Measurements from ENCODE around the gene ATP13A3. TPM values are rescaled to one million over a fixed set of nuclear protein-coding genes. Genes with fewer than 3 reads are reported as not detected.

ATP13A3 gene
- total and polyA plus RNA-seq, 10 of the 15 experiments (the other 5 are each of a cell fraction or from before 2014, with no cell fraction given) = 14.0 to 108 (median 69.5) TPM

- TF ChIP-seq USF1 (IDR thresholded peaks at IDR 0.05; ENCODE audit: borderline replicate concordance, extremely low read length, insufficient read depth, low read depth, low read length) (no peak), PAX8 (IDR thresholded peaks at IDR 0.05) (no peak), ELK1 (IDR thresholded peaks at IDR 0.05; ENCODE audit: low read depth, low read length) (no peak), ATF7 (IDR thresholded peaks at IDR 0.05; ENCODE audit: low read depth) (no peak)
Measured at GRCh38 chr3:194375473-194376240, 111.1 kb downstream of the ATP13A3 start (continued).

- no peak overlapping the region for H3K4me2 ChIP-seq (ENCODE audit: control insufficient read depth, insufficient read depth)
- ChIA-PET SMC1A (ENCODE audit: uncharacterized antibody, unreplicated experiment) (no interaction called here), CTCF (no interaction called here), POLR2A (no interaction called here), RAD21 (ENCODE audit: unreplicated experiment) (no interaction called here)
- H3K9ac ChIP-seq (ENCODE audit: control insufficient read depth, insufficient read depth, low read length) = no peak overlapping the region
- DNase-seq (ENCODE audit: low read depth, low spot score) (no peak), ATAC-seq (no peak), FAIRE-seq (no peak)
- H3K27ac ChIP-seq (ENCODE audit: control insufficient read depth, insufficient read depth) = no peak overlapping the region
- H3K4me3 ChIP-seq = no peak overlapping the region
- H3K36me3 ChIP-seq (ENCODE audit: control insufficient read depth in 2 of 2, insufficient read depth in 2 of 2, low read length in 1 of 2) = no peaks in the 10 kb centered on the region
- no peak overlapping the region for H2AFZ ChIP-seq (ENCODE audit: control insufficient read depth, low read depth, low read length)
- no peaks in the 10 kb centered on the region for H3K4me1 ChIP-seq (ENCODE audit: control insufficient read depth, insufficient read depth, low read length)
- in situ Hi-C loops (cut with MboI) = no loop called here
- no peaks in the 10 kb centered on the region for H3K79me2 ChIP-seq (ENCODE audit: control insufficient read depth, insufficient read depth, low read length)
- BruUV-seq (replicated peaks) = no TSS peak
- H3K9me3 ChIP-seq (replicated peaks; ENCODE audit: control insufficient read depth, insufficient read depth, low read length) = no peaks in the 10 kb centered on the region
- 64% methylated on average over 9 of the region's 10 CpGs for WGBS (ENCODE audit: insufficient coverage, insufficient replicate concordance, low lambda C conversion rate, missing lambda C conversion rate)
- H4K20me1 ChIP-seq (ENCODE audit: control insufficient read depth, insufficient read depth) = no peaks in the 10 kb centered on the region
- no peaks in the 10 kb centered on the region; a peak in 1 of 4 replicates for H3K27me3 ChIP-seq (replicated peaks in 1 of 2; ENCODE audit: control insufficient read depth in 2 of 2, insufficient read depth in 2 of 2, low read length in 1 of 2)
- intact Hi-C loops (cut with micrococcal nuclease; ENCODE audit: unreplicated experiment) = no loop called here
- no peak for TF ChIP-seq RCOR1 (conservative IDR thresholded peaks at IDR 0.05; ENCODE audit: low read depth, low read length)
- TF ChIP-seq ZBED1 (IDR thresholded peaks at IDR 0.05; ENCODE audit: borderline replicate concordance) = no peak
- TF ChIP-seq CREM (IDR thresholded peaks at IDR 0.05; ENCODE audit: low read depth) = no peak
- no peak for TF ChIP-seq IRF3 (IDR thresholded peaks at IDR 0.05)
- no peak for TF ChIP-seq REST (IDR thresholded peaks at IDR 0.05; ENCODE audit: low read depth, low read length)
- TF ChIP-seq ATF3 (IDR thresholded peaks at IDR 0.05; ENCODE audit: borderline replicate concordance, extremely low read depth, low read depth, low read length) = no peak
- TF ChIP-seq RBBP5 (conservative IDR thresholded peaks at IDR 0.05) = no peak
- TF ChIP-seq RELB (IDR thresholded peaks at IDR 0.05; ENCODE audit: low read depth) = no peak
- no peak for TF ChIP-seq SIN3A (IDR thresholded peaks at IDR 0.05; ENCODE audit: low read depth, low read length)
- TF ChIP-seq SREBF1 (IDR thresholded peaks at IDR 0.05; ENCODE audit: low read length) = no peak
Measured at GRCh38 chr3:194374935-194375334, 111.9 kb downstream of the ATP13A3 start.
